ENCODE measurements around the gene PRKX.
"Not testable (repeated sequence)": the region's sequence is repeated elsewhere in the genome, so short reads cannot be mapped to it uniquely, and the experiment has no call there.

The PRKX gene

GRCh38 chrX:3638280-3638873 lies 75.1 kb downstream of the PRKX start:
- DNase-seq (ENCODE audit: low read depth): peak; percentile 41
- TF ChIP-seq MAX (IDR thresholded peaks at IDR 0.05; ENCODE audit: low read depth, low read length) (no peak), POLR2A (IDR thresholded peaks at IDR 0.05; ENCODE audit: extremely low read depth, insufficient read length) (no peak), CTCF (IDR thresholded peaks at IDR 0.05; ENCODE audit: low read depth, low read length) (peak; percentile 40)

GRCh38 chrX:3636803-3637202 lies 76.6 kb downstream of the PRKX start:
- DNase-seq (ENCODE audit: low read depth): no peak
- TF ChIP-seq MYC (IDR thresholded peaks at IDR 0.05; ENCODE audit: low read depth, low read length): no peak
- TF ChIP-seq MAX (IDR thresholded peaks at IDR 0.05; ENCODE audit: low read depth, low read length): no peak
- TF ChIP-seq POLR2A (IDR thresholded peaks at IDR 0.05; ENCODE audit: extremely low read depth, insufficient read length): no peak
- TF ChIP-seq CTCF (IDR thresholded peaks at IDR 0.05; ENCODE audit: low read depth, low read length): no peak
- no peak overlapping the region for H3K4me3 ChIP-seq (ENCODE audit: low read depth, low read length)

More at GRCh38 chrX:3638280-3638873, 75.1 kb downstream of the PRKX start:
- H3K4me3 ChIP-seq (ENCODE audit: low read depth, low read length): no peak overlapping the region

- no peak overlapping the region for H3K4me3 ChIP-seq (ENCODE audit: low read depth, low read length)
- TF ChIP-seq POLR2A (IDR thresholded peaks at IDR 0.05; ENCODE audit: extremely low read depth, insufficient read length): no peak
- no peak for DNase-seq (ENCODE audit: low read depth)
Observed at GRCh38 chrX:3631196-3631595, 82.3 kb downstream of the PRKX start.

GRCh38 chrX:3627594-3627993 lies 85.9 kb downstream of the PRKX start:
- H3K4me3 ChIP-seq (ENCODE audit: low read depth, low read length): no peak overlapping the region
- peak; percentile 10 for DNase-seq (ENCODE audit: low read depth)

GRCh38 chrX:3621414-3621813 lies 92.0 kb downstream of the PRKX start:
- no peak overlapping the region for H3K4me3 ChIP-seq (ENCODE audit: low read depth, low read length)
- TF ChIP-seq MYC (IDR thresholded peaks at IDR 0.05; ENCODE audit: low read depth, low read length) (no peak), MAX (IDR thresholded peaks at IDR 0.05; ENCODE audit: low read depth, low read length) (no peak), POLR2A (IDR thresholded peaks at IDR 0.05; ENCODE audit: extremely low read depth, insufficient read length) (no peak), CTCF (IDR thresholded peaks at IDR 0.05; ENCODE audit: low read depth, low read length) (no peak)
- no peak for DNase-seq (ENCODE audit: low read depth)

More at GRCh38 chrX:3627594-3627993, 85.9 kb downstream of the PRKX start:
- TF ChIP-seq MYC (IDR thresholded peaks at IDR 0.05; ENCODE audit: low read depth, low read length) (no peak), POLR2A (IDR thresholded peaks at IDR 0.05; ENCODE audit: extremely low read depth, insufficient read length) (no peak), CTCF (IDR thresholded peaks at IDR 0.05; ENCODE audit: low read depth, low read length) (no peak), MAX (IDR thresholded peaks at IDR 0.05; ENCODE audit: low read depth, low read length) (no peak)

- not testable (repeated sequence) for H3K4me3 ChIP-seq (ENCODE audit: low read depth, low read length); DNase-seq (ENCODE audit: low read depth)
Observed at GRCh38 chrX:3611744-3612143, 101.7 kb downstream of the PRKX start.

GRCh38 chrX:3609810-3610209 lies 103.6 kb downstream of the PRKX start:
- TF ChIP-seq MYC (IDR thresholded peaks at IDR 0.05; ENCODE audit: low read depth, low read length): no peak
- no peak for TF ChIP-seq POLR2A (IDR thresholded peaks at IDR 0.05; ENCODE audit: extremely low read depth, insufficient read length)
- TF ChIP-seq MAX (IDR thresholded peaks at IDR 0.05; ENCODE audit: low read depth, low read length): no peak
- TF ChIP-seq CTCF (IDR thresholded peaks at IDR 0.05; ENCODE audit: low read depth, low read length): no peak
- H3K4me3 ChIP-seq (ENCODE audit: low read depth, low read length): no peak overlapping the region
- no peak for DNase-seq (ENCODE audit: low read depth)

All from NB4 (cell line).